HepG2 (cell line): Measurements from ENCODE around the gene MCF2L. TPM values are rescaled to one million over a fixed set of nuclear protein-coding genes. Genes with fewer than 3 reads are reported as not detected.

ENCODE experiments used
- ATM ChIP-seq: fragments of 450-650 bp; IDR thresholded peaks from 2 replicates; pipeline ENCODE4 v1.7.1; 2017; ENCODE audit warnings: mild to moderate bottlenecking, borderline replicate concordance
- CEBPZ ChIP-seq: IDR thresholded peaks from 2 replicates; pipeline ENCODE4 v1.6.1; 2012; ENCODE audit warnings: low read length, improper control_type of control experiment
- DMAP1 ChIP-seq: IDR thresholded peaks from 2 replicates; pipeline ENCODE4 v1.6.1; 2016
- FUBP1 ChIP-seq: sonication (generic); formaldehyde crosslinking; IDR thresholded peaks from 2 replicates; pipeline ENCODE4 v1.5.1; 2020; ENCODE audit warnings: missing genetic modification reagents, mild to moderate bottlenecking, borderline replicate concordance
- HNF4A ChIP-seq: sonication (generic); formaldehyde crosslinking; IDR thresholded peaks from 2 replicates; pipeline ENCODE4 v1.4.0; 2020; ENCODE audit warnings: missing genetic modification reagents
- KLF6 ChIP-seq: IDR thresholded peaks from 2 replicates; pipeline ENCODE4 v1.8.0; 2016; ENCODE audit warnings: missing biosample characterization, missing genetic modification reagents
- PLRG1 ChIP-seq: fragments of 450-650 bp; conservative IDR thresholded peaks from 2 replicates; pipeline ENCODE4 v1.6.1; 2016
- RBAK ChIP-seq: sonication (generic); formaldehyde crosslinking; IDR thresholded peaks from 2 replicates; pipeline ENCODE4 v1.5.1; 2020; ENCODE audit warnings: mild to moderate bottlenecking, missing genetic modification reagents
- RXRA ChIP-seq: sonication (generic); formaldehyde crosslinking; IDR thresholded peaks from 2 replicates; pipeline ENCODE4 v1.5.1; 2020; ENCODE audit warnings: missing genetic modification reagents
- SMC3 ChIP-seq: IDR thresholded peaks from 2 replicates; pipeline ENCODE4 v1.6.1; 2011; ENCODE audit warnings: low read length, improper control_type of control experiment
- SNAPC2 ChIP-seq: sonication (generic); formaldehyde crosslinking; IDR thresholded peaks from 2 replicates; pipeline ENCODE4 v1.8.1; 2022; ENCODE audit warnings: mild to moderate bottlenecking, missing genetic modification reagents
- THAP11 ChIP-seq: IDR thresholded peaks from 2 replicates; pipeline ENCODE4 v1.6.1; 2016; ENCODE audit warnings: missing biosample characterization, missing genetic modification reagents
- ZKSCAN1 ChIP-seq: fragments of 150-350 bp; IDR thresholded peaks from 2 replicates; pipeline ENCODE4 v1.6.1; 2014; ENCODE audit warnings: low read length
- ZNF441 ChIP-seq: sonication (generic); formaldehyde crosslinking; IDR thresholded peaks from 2 replicates; pipeline ENCODE4 v1.7.0; 2021; ENCODE audit warnings: missing genetic modification reagents, borderline replicate concordance
- ZNF512 ChIP-seq: sonication (generic); formaldehyde crosslinking; IDR thresholded peaks from 2 replicates; pipeline ENCODE4 v1.4.0; 2020; ENCODE audit warnings: mild to moderate bottlenecking, missing genetic modification reagents
- ZNF589 ChIP-seq: sonication (generic); formaldehyde crosslinking; conservative IDR thresholded peaks from 2 replicates; pipeline ENCODE4 v1.8.0; 2022; ENCODE audit warnings: mild to moderate bottlenecking, moderate library complexity, missing genetic modification reagents
- ZNF646 ChIP-seq: sonication (generic); formaldehyde crosslinking; IDR thresholded peaks from 2 replicates; pipeline ENCODE4 v1.9.0; 2021; ENCODE audit warnings: mild to moderate bottlenecking, missing genetic modification reagents
- polyA plus RNA-seq, 8 experiments: library from polyadenylated mRNA; depleted of rRNA in 3 of 8; stranded (reverse) in 7 of 8; unstranded in 1 of 8; fragments of >200 nt; fragmentation: Illumina TruSeq in 4 of 8; extraction: Trizol in 4 of 8; gene quantifications; 2 replicates each; pipeline versions ENCODE4 v1.2.1 to v1.2.3, GENCODE V29; 2011 to 2016; ENCODE audit warnings: low read depth in 4 of 8, missing spikeins in 1 of 8, mixed read lengths in 1 of 8; ENCODE audit not compliant: insufficient read depth in 1 of 8
- total RNA-seq, 5 experiments: library from RNA; depleted of rRNA; stranded (reverse); fragments of >200 nt; fragmentation: Illumina TruSeq; extraction: Trizol; gene quantifications; 2 replicates each; pipeline ENCODE4 v1.2.3, GENCODE V29; 2016; ENCODE audit warnings: low read depth in 1 of 5

Gene MCF2L
- total and polyA plus RNA-seq, 2 of the 13 experiments (the other 11 are each of a cell fraction or from before 2014, with no cell fraction given): 19.4 to 28.4 TPM

GRCh38 chr13:113138792-113139551, 170.0 kb downstream of the MCF2L start (continued):
- TF ChIP-seq ZNF589 (CRISPR knock-in tag): no peak
- TF ChIP-seq CEBPZ: no peak
- TF ChIP-seq THAP11 (CRISPR knock-in tag): peak; percentile 76; the same call in 1 of the 2 replicates
- TF ChIP-seq FUBP1 (CRISPR knock-in tag): 0 out of 2 replicates have a peak, but pooled peaks have one; percentile 16
- peak; percentile 86 for TF ChIP-seq HNF4A (CRISPR knock-in tag)
- TF ChIP-seq PLRG1: no peak
- TF ChIP-seq SMC3: peak; percentile 30; the same call in 1 of the 2 replicates
- peak; percentile 85; the same call in 1 of the 2 replicates for TF ChIP-seq RXRA (CRISPR knock-in tag)
- TF ChIP-seq ZNF512 (CRISPR knock-in tag): no peak
- no peak for TF ChIP-seq ATM
- no peak for TF ChIP-seq ZNF646 (CRISPR knock-in tag)
- TF ChIP-seq RBAK: no peak
- TF ChIP-seq KLF6 (CRISPR knock-in tag): no peak
- TF ChIP-seq ZKSCAN1: no peak
- TF ChIP-seq DMAP1 (CRISPR knock-in tag): peak; percentile 82
- peak; percentile 85 for TF ChIP-seq ZNF441 (CRISPR knock-in tag)
- peak; percentile 48; the same call in 1 of the 2 replicates for TF ChIP-seq SNAPC2 (CRISPR knock-in tag)
